Hepatocyte (in vitro differentiated cells): ENCODE measurements around the gene ATP2B3.

Experiments
- CTCF ChIP-seq: fragments of 200-600 bp; sonication (generic); IDR thresholded peaks from 2 replicates; pipeline ENCODE4 v1.5.1; 2016; ENCODE audit warnings: antibody characterized with exemption, mild to moderate bottlenecking; ENCODE audit not compliant: poor library complexity
- EZH2 ChIP-seq: fragments of 200-600 bp; sonication (generic); IDR thresholded peaks from 2 replicates; pipeline ENCODE4 v1.6.1; 2016; ENCODE audit warnings: antibody characterized with exemption, mild to moderate bottlenecking, borderline replicate concordance
- EZH2phosphoT487 ChIP-seq: fragments of 200-600 bp; sonication (generic); IDR thresholded peaks from one replicate; pipeline ENCODE4 v1.6.1; 2018; ENCODE audit warnings: antibody characterized with exemption, mild to moderate bottlenecking, low read depth, moderate library complexity; ENCODE audit not compliant: unreplicated experiment, severe bottlenecking

- TF ChIP-seq CTCF (no peak), EZH2phosphoT487 (no peak), EZH2 (no peak)
These were observed 20.3 kb downstream of the ATP2B3 start for GRCh38 chrX:153537526-153538295.
